ENCODE results near the gene IGFBPL1.
"Not testable (repeated sequence)": the region's sequence is repeated elsewhere in the genome, so short reads cannot be mapped to it uniquely, and the experiment has no call there.

Gene IGFBPL1

DNA sequence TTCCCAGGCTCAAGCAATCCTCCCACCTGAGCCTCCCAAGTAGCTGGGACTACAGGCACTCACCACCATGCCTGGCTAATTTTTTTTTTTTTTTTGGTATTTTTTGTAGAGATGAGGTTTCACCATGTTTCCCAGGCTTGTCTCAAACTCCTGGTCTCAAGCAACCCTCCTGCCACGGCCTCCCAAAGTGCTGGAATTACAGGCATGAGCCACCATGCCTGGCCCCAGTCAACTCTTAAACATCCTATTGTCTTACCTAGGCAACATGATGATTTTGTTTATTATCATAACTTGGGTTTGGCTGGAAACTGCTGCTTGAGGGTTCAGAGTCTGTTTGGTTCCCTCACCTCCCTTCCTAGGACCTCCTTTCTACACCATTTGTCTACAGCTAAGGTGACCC is 25.1 kb downstream of the IGFBPL1 start:
- not testable (repeated sequence) for DNase-seq (ENCODE audit: low spot score)

DNA sequence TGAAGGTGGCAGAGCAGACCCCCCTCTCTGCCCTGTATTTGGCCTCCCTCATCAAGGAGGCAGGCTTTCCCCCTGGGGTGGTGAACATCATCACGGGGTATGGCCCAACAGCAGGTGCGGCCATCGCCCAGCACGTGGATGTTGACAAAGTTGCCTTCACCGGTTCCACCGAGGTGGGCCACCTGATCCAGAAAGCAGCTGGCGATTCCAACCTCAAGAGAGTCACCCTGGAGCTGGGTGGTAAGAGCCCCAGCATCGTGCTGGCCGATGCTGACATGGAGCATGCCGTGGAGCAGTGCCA is 27.9 kb downstream of the IGFBPL1 start:
- DNase-seq (ENCODE audit: low spot score): no peak

DNA sequence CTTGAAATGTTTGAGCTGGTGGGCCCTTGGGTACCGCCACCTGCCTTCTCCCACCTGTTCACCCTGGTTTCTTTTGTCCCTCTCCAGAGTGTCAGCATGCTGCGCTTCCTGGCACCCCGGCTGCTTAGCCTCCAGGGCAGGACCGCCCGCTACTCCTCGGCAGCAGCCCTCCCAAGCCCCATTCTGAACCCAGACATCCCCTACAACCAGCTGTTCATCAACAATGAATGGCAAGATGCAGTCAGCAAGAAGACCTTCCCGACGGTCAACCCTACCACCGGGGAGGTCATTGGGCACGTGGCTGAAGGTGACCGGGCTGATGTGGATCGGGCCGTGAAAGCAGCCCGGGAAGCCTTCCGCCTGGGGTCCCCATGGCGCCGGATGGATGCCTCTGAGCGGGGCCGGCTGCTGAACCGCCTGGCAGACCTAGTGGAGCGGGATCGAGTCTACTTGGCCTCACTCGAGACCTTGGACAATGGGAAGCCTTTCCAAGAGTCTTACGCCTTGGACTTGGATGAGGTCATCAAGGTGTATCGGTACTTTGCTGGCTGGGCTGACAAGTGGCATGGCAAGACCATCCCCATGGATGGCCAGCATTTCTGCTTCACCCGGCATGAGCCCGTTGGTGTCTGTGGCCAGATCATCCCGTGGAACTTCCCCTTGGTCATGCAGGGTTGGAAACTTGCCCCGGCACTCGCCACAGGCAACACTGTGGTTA is 28.4 kb downstream of the IGFBPL1 start:
- no peak for DNase-seq (ENCODE audit: low spot score)

DNA sequence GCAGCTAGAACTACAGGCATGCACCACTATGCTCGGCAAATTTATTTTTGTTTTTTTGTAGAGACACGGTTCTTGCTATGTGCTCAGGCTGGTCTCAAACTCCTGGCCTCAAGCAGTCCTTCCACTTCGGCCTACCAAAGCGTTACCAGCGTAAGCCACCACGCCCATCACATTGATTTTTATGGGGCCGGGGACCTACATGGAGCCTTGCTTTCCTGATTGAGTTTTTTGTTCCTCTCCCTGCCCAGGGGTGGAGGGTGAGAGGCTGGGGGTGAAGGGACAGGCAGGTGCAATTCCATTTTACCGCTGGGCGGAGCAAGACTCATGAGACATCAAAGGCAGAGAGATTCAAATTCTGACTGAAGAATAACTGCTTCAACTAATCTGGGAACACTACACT is 29.8 kb downstream of the IGFBPL1 start:
- no peak for DNase-seq (ENCODE audit: low spot score)

DNA sequence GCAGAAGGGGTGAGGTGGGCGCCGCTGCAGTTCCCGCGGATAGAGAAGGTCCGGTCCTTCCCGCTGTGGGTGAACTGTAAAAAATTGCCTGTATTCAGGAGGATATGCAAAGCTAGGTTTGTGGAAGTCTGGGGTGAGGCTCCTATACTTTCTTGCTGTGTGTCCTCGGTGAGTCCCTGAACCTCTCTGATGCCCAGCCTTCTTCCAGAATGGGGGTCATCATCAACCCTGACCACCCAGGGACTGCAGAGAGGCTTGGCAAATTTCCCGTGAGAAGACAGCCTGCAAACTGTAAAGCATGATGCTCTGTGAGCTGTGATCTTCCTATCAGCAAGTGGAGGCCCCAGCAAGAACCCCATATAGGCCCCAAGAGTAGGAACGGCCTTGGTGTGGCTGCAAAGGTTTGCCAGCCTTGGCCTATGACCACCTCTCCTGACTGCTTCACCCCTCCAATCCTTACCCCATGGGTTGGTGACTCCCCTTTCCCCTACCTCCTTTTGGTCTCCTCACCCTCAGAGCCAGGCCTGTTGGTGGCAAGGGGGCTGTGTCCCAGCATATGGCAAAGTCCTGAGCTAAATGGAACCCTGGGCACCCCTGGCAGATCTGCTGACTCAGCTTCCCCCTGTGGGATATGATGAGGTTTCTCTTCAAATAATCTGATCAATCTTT is 31.0 kb downstream of the IGFBPL1 start:
- DNase-seq (ENCODE audit: low spot score): peak; percentile 31

DNA sequence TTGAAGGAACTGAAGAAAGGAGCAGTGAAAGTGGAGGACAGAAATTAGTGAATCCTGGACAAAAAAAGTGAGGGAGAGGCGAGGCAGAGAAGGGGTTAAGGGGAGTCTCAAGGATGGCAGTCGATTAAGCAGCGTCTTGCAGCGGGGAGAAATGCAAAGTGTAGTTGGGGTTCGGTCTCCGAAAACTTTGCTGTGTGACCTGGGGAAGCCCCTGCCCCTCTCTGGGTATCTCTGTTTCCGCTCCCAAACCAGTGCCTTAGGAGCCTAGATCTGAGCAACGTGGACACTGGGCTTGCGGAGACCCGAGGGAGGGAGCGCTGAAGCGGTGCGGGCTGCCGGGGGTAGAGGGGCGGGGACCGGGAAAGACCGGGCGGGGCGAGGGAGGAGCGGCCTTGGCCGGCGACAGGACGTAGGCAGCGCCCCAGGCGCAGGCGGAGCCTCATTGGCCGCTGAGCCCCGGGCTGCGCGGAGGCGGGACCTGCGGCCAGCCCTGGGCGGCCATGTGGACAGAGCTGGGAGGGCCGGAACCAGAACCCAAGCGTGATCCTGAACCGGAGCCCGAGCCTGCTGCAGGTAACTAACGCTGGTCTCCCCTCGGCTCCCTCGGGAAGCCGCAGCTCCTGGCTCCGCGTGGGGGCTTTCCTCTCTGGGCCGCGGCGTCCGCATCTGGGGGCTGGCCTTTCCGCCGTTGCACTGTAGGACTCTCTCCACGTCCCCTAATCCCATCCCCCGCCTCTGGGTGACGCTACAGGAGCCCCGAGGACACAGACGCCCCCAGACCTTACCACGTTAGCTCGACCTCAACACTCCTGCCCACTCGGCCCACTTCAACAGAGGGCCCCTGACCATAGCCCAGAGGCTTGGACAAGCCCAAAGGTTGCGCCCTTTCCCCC is 31.8 kb downstream of the IGFBPL1 start, which contains the start of gene ALDH1B1:
Gene ALDH1B1 (plus strand): TSS at position 468 of the 893 bp plus-strand sequence. CDS start 3,047 bp downstream, outside the sequence.
- peak; percentile 99 for DNase-seq (ENCODE audit: low spot score)

DNA sequence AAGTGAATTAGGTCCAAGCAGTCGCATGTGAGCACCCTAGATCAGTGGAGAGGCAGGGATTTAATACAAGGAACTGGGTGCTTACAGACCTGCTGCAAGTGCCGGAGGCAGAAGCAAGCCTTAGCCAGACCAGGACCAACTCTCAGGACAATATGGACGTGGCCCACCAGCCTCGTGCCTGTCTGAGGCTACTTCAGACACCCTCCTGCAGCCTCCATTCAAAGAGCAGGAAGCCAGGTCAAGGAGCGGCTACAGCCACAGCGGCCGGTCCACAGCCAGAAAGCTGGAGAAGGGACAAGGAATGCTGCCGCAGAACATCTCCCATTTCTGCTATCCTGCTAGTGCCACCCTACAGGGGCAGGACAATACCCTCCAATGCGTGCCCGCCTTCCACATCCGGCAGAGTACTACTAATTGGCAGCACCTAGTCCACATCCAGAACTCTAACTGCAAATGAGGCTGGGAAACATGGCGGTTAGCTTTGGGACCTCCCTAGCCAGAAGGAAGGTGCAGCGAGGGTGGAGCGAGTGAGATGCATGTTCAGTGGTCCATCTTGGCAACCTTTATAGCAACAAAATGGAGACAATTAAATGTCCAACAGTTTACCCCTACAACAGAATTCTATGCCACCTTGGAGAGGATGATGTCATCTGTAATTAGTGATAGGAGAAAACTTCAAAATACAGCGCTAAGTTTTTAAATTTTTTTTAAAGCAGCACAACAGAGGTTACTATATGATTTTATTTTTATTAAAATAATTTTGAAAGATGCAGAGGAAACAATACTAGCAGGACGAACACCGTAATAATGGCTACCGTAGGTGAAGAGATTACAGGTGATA is 32.8 kb downstream of the IGFBPL1 start:
- no peak for DNase-seq (ENCODE audit: low spot score)

DNA sequence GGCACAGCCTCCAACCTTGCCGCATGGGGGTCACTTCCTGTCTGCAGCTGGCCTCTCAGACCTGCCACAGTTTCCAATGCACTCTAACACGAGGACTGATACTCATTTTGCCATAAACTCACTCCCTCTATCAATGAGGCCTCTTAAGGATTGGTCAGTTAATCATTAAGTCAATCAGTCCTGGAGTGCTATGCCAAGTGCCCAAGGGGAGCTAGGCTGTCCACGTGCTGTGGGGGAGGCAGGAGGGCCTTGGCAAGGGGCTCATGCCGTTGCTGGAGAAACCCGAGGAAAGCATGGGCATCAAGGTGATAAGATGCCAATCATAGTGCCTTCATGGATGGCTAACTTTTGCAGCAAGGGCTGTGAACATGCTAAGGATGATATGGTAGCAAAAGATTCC is 33.4 kb downstream of the IGFBPL1 start:
- no peak for DNase-seq (ENCODE audit: low spot score)

DNA sequence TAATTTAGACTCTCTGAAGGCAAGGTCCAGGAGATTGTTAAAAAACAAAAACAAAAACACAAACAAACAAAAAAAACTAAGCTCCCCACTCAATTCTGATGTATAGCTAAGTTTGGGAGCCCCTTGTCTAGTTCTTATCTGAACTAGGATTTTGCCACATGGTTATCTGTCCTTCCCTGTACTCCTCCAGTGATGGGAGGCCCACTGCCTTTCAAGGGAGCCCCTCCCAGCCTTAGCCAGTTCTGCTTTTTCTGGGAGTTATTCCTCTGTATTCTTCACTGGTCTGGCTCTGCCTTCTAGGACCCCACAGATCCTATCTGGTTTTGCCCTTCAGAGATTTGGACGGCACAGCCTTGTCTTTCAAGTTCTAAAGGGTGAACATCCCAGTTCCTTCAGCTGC is 33.8 kb downstream of the IGFBPL1 start:
- no peak for DNase-seq (ENCODE audit: low spot score)

DNA sequence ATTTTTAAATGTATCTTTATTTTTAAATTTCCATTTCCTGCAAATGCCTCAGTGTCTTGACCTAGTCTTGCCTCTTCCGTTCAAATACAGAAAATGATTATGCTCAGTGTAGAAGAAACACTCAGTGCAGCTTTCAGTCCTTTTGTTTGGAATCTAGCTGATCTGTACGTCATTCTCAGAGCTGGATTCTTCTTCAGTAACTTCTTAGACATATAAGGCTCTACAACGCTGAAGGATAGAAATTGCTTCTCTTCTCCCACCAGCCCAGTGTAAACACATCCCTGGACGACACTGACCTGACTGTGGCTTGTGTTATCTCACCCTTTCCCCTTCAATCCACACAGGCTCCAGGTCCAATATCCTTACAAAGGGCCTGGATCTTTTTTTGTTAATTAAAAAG is 34.9 kb downstream of the IGFBPL1 start:
- no peak for DNase-seq (ENCODE audit: low spot score)

DNA sequence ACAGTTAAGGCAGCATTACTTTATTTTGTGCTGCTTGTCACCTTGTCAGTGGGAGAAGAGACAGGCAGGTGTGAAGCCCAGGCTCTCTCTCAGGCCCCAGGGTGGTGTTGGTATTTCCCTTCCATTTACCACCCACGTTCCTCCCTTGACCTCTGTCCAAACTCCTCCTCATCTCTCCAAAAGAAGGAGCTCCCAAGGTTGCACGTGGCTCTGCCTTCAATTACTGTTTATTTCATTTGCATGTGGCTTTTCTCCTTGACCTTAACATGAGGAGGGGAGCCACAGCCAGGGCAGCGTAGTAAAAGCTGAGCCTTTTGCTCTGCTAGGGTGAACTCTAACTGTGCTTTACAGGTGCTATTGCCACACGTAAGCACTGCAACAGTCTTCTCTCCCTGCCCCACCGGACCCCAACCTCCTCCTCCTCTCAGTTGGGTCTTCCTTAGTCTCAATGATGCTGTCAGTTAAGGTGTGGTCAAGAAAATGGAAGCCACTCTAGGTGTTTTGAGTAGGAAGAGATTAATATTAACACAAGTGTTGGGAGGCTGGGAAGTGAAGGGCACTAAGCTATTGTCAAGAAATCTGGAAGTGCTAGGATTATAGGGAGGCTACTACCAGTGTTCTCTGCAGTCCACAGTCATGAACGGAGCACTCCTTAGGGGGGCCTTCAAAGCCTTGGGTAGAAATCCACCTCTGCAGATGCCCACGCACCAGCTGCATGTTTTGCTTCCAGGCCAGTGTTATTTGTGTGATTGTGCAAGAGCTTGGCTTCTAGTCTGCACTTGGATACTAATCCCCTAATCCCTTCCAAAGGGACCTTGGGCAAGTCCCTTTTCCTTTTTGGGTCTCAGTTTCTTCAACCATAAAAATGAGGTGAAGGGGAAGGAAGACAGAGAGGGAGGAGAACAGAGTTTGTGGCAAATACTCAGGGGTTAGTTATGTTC is 35.7 kb downstream of the IGFBPL1 start:
- peak; percentile 35 for DNase-seq (ENCODE audit: low spot score)

DNA sequence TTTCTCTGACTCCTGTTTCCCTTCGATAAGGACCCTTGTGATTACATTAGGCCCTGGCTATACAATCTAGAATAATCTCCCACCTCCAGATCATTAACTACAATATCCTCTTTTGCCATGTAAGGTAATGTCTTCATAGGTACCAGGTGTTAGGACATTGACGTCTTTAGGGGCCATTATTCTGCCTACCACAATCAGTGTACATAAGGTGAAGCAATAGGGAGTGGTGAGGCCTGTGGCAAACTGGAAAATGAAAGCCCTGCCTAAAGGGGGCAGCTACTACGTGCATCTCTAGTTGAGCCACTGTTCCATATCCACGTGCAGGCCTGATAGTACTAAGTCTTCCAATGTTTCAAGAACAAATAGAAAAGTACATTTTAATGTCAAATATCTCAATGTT is 36.5 kb downstream of the IGFBPL1 start:
- DNase-seq (ENCODE audit: low spot score): no peak

DNA sequence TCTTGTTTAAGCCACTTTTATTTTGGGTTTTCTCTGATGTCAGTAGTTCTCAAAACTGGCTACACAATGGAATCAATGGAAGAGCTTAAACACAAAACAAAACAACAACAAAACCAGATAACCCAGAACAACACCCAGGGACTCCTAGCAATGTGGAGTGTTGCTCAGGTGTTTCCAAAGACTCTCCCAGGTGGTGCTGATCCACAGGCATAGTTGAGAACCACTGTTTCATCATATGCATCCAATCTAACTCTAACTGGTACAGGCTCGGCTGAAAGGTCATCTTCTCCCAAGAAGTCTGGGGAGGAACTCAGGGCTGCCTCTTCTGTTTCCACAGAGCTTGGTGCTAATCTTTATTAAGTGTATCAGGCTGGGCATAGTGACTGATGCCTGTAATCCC is 37.2 kb downstream of the IGFBPL1 start:
- DNase-seq (ENCODE audit: low spot score): no peak

DNA sequence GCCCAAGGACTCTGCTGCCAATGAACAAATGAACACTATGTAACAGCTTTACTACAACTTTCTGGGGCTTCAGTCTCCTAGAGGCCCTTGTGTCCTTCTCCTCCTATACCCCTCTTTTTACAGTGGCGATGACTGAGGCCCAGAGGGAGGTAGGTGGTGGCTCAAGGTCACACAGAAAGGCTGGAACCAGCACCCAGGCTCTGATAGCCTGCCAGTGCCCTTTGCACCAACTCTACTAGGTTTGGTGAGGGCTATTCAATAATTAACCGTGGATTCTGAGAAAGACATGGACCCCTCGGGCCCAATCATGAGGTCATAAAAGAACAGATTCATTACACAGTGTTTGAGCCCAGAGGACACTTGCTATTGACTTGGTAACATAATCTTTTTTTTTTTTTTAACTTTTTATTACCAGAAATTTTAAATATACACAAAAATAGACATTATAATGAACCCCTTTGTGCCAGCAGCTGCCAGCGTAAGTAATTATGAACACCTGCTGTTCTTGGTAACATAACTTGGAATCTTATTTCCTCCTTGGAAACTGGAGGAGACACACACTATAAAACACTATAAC is 37.8 kb downstream of the IGFBPL1 start:
- no peak for DNase-seq (ENCODE audit: low spot score)

DNA sequence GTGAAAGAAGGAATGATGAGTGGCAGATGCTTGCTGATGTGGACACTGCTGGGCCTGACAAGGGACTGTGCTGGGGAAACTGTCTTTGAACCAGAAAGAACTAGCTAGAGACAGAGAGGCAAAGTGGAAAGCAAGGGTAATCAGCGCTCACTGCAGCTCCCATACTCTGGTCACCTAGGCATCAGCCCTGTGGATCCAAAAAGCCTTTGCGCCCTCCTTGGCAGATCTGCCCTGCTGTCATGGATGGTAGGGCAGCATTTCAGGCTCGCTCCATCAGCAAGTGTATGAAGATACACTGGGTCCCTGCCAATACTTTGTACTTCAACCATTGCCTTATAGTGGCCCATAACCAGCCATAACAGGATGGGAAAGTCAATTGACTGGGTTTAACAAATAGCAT is 38.4 kb downstream of the IGFBPL1 start:
- no peak for DNase-seq (ENCODE audit: low spot score)

DNA sequence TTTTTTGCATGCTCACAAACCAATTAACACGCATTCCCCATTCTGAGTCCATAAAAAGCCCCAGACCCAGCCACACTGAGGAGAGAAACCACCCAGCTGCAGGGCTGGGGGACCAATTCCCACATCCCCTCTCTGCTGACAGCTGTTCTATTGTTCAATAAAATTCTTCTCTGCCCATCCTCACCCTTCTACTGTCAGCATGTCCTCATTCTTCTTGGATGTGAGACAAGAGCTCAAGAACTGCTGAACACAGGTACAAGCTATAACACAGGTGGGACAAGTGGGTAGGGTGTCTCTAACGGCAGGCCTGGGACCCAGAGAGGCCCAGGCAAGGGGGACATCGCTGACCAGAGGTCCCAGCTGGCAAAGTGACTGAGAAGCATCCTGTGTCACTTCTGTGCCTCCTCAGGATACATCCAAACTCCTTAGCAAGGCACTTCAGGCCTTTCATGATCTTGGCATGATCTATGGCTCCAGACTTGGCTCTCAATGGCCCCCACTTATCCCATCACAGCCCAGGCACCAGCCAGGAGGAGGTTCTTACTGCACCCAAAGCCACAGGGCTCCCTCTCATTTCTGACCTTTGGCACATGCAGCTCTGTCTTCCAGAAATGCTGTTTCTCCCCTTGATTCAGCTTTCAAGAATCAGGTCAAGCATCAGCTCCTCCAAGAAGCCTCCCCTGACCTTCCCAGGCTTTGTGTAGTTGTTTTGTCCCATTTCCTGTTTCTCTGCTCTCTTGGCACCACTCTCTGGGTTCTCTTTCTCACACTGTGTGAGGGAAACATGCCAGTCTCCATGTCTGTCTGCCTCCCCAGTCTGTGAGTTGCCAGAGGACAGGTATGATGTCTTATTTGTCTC is 39.0 kb downstream of the IGFBPL1 start:
- no peak for DNase-seq (ENCODE audit: low spot score)

DNA sequence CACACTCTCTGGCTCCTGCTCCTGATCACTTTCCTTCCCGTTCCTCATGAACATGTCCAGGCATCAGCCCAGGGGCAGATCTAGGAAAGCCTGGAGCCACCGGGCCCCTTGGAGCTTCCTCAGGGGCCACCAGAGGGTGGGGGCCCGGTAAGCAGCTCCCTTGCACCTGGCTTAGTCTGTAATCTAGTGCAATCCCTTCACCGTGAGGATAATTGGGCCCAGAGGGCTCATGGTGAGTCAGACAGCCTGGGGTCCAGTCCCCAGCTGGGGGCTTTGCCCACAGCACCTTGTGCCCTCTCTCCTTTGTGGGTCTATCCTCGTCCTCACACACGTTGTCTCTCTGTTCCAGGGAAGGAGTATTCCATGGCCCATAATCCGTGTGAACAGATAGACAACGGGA is 42.1 kb downstream of the IGFBPL1 start:
- no peak for DNase-seq (ENCODE audit: low spot score)

DNA sequence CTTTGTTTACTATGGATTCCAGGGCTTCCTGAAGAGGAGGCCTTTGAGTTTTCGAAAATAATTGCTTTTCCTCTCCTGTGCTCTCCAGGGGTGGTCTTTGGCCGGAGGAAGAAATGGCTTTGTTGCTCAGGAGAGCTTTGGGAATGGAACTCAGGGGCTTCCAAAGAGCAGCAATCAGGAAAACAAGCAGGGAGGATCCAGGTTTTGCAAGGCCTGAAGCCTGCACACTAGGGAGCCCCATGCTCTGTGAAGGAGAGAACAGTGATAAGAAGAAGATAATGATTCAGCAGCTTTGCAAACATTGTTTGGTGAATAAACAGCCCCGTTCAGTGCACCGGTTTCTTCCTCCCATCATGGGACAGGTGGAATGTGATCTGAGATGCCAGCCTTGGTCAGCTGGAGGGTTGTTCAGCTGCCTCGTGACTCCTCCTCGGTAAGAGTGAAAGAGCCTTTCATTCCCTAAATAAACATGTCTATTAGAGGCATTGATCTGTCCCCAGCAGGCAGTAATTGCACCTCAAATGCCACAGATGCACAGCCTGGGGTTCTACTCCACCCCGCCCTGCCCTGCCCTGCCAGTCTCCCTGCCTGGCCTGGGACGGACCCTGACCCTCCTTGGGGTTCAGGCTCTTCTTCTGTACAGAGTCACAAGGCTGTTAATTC is 43.3 kb downstream of the IGFBPL1 start:
- DNase-seq (ENCODE audit: low spot score): no peak
